Mesendoderm (in vitro differentiated cells): Measurements from ENCODE around the gene SMAP1.
"Not testable (repeated sequence)": the region's sequence is repeated elsewhere in the genome, so short reads cannot be mapped to it uniquely, and the experiment has no call there.

Source experiments
- DNase-seq: peaks from one replicate; pipeline ENCODE4 v3.0.0; 2013
- H2AK5ac ChIP-seq: 2 replicates; pipeline ENCODE4 v1.6.1; 2013; ENCODE audit warnings: low read length, inconsistent platforms
- H2BK120ac ChIP-seq: 2 replicates; pipeline ENCODE4 v1.6.1; 2013; ENCODE audit warnings: low read depth, mild to moderate bottlenecking, low read length, moderate library complexity, mixed read lengths
- H2BK15ac ChIP-seq: replicated peaks from 2 replicates; pipeline ENCODE4 v1.6.1; 2013; ENCODE audit warnings: low read depth, mild to moderate bottlenecking, moderate library complexity
- H2BK5ac ChIP-seq: 2 replicates; pipeline ENCODE4 v1.6.1; 2013; ENCODE audit warnings: low read length, inconsistent platforms
- H3K18ac ChIP-seq: 2 replicates; pipeline ENCODE4 v1.6.1; 2013; ENCODE audit warnings: mild to moderate bottlenecking, low read length, mixed read lengths
- H3K23ac ChIP-seq: one replicate; pipeline ENCODE4 v1.6.1; 2013; ENCODE audit warnings: low read length
- H3K27ac ChIP-seq: 2 replicates; pipeline ENCODE4 v1.5.1; 2013; ENCODE audit warnings: low read depth, mild to moderate bottlenecking, inconsistent platforms, low read length, moderate library complexity
- H3K27me3 ChIP-seq: 2 replicates; pipeline ENCODE4 v1.6.1; 2013; ENCODE audit warnings: low read length, control low read depth, mild to moderate bottlenecking, inconsistent platforms; ENCODE audit not compliant: insufficient read depth, poor library complexity
- H3K36me3 ChIP-seq: 2 replicates; pipeline ENCODE4 v1.6.1; 2013; ENCODE audit warnings: low read length, inconsistent platforms; ENCODE audit not compliant: control insufficient read depth, insufficient read depth
- H3K4ac ChIP-seq: one replicate; pipeline ENCODE4 v1.6.1; 2013; ENCODE audit warnings: low read depth, mild to moderate bottlenecking, low read length, moderate library complexity
- H3K4me1 ChIP-seq: 2 replicates; pipeline ENCODE4 v1.6.1; 2013; ENCODE audit warnings: low read depth, low read length, inconsistent platforms; ENCODE audit not compliant: control insufficient read depth
- H3K4me2 ChIP-seq: 2 replicates; pipeline ENCODE4 v1.6.1; 2013; ENCODE audit warnings: low read length
- H3K4me3 ChIP-seq: 2 replicates; pipeline ENCODE4 v1.5.1; 2013; ENCODE audit warnings: mild to moderate bottlenecking, low read length
- H3K56ac ChIP-seq: one replicate; pipeline ENCODE4 v1.6.1; 2013; ENCODE audit warnings: low read length
- H3K79me1 ChIP-seq: 2 replicates; pipeline ENCODE4 v1.6.1; 2013; ENCODE audit warnings: low read length, inconsistent platforms
- H3K79me2 ChIP-seq: 2 replicates; pipeline ENCODE4 v1.6.1; 2013; ENCODE audit warnings: mild to moderate bottlenecking, low read length; ENCODE audit not compliant: control insufficient read depth, insufficient read depth
- H3K9ac ChIP-seq: 2 replicates; pipeline ENCODE4 v1.6.1; 2013; ENCODE audit warnings: low read length, inconsistent platforms
- H4K5ac ChIP-seq: one replicate; pipeline ENCODE4 v1.6.1; 2013; ENCODE audit warnings: low read length
- H4K8ac ChIP-seq: one replicate; pipeline ENCODE4 v1.6.1; 2013; ENCODE audit warnings: low read depth, mild to moderate bottlenecking, control low read depth, low read length, moderate library complexity
- WGBS: extraction: QIAGEN DNeasy Blood & Tissue Kit; methylation state at CpG from one replicate; pipeline ENCODE4 v1.1.7; 2013; ENCODE audit warnings: low lambda C conversion rate, missing lambda C conversion rate; ENCODE audit not compliant: insufficient coverage; ENCODE audit errors: extremely low coverage; 5-methylcytosine and 5-hydroxymethylcytosine counted together

The SMAP1 gene

GRCh38 chr6:70742462-70742861 lies 74.8 kb downstream of the SMAP1 start:
- not testable (repeated sequence) for H4K8ac ChIP-seq, H2BK5ac ChIP-seq, H3K18ac ChIP-seq, H3K36me3 ChIP-seq, H3K4ac ChIP-seq, H3K27ac ChIP-seq, DNase-seq, H3K79me2 ChIP-seq, H2AK5ac ChIP-seq, H3K56ac ChIP-seq, H3K27me3 ChIP-seq, H3K4me1 ChIP-seq, H2BK120ac ChIP-seq, H4K5ac ChIP-seq, H3K4me3 ChIP-seq, H3K79me1 ChIP-seq, H2BK15ac ChIP-seq, H3K4me2 ChIP-seq, H3K9ac ChIP-seq, H3K23ac ChIP-seq
- WGBS, result no CpG with 5 or more reads among the region's 3 CpGs

GRCh38 chr6:70753870-70754380 lies 86.2 kb downstream of the SMAP1 start:
- H4K8ac ChIP-seq, result no peak overlapping the region
- no peak overlapping the region for H3K56ac ChIP-seq
- H2BK5ac ChIP-seq, result no peak overlapping the region
- no peaks in the 10 kb centered on the region for H3K36me3 ChIP-seq
- H2BK120ac ChIP-seq, result no peak overlapping the region
- WGBS, result no CpG with 5 or more reads among the region's 1 CpG
- no peak overlapping the region for H3K18ac ChIP-seq
- no peak overlapping the region for H3K27ac ChIP-seq
- no peaks in the 10 kb centered on the region for H3K27me3 ChIP-seq
- no peak for DNase-seq
- H3K4me3 ChIP-seq, result no peak overlapping the region
- H2AK5ac ChIP-seq, result no peak overlapping the region
- no peaks in the 10 kb centered on the region for H3K4me1 ChIP-seq
- H2BK15ac ChIP-seq, result no peak overlapping the region
- no peak overlapping the region for H4K5ac ChIP-seq
- no peak overlapping the region for H3K9ac ChIP-seq
- H3K4me2 ChIP-seq, result no peak overlapping the region
- no peak overlapping the region for H3K4ac ChIP-seq
- H3K79me1 ChIP-seq, result no peaks in the 10 kb centered on the region
- no peaks in the 10 kb centered on the region for H3K79me2 ChIP-seq
- H3K23ac ChIP-seq, result no peak overlapping the region

- Histone ChIP-seq H3K36me3 (no peaks in the 10 kb centered on the region), H3K9ac (no peak overlapping the region), H3K4me1 (no peaks in the 10 kb centered on the region), H2BK5ac (no peak overlapping the region), H2BK120ac (no peak overlapping the region), H3K27ac (no peak overlapping the region), H2BK15ac (no peak overlapping the region), H4K5ac (no peak overlapping the region), H2AK5ac (no peak overlapping the region), H3K18ac (no peak overlapping the region), H3K79me2 (no peaks in the 10 kb centered on the region), H3K23ac (no peak overlapping the region), H4K8ac (no peak overlapping the region), H3K56ac (no peak overlapping the region), H3K79me1 (no peaks in the 10 kb centered on the region), H3K4me2 (no peak overlapping the region), H3K4me3 (no peak overlapping the region), H3K27me3 (no peaks in the 10 kb centered on the region), H3K4ac (no peak overlapping the region)
- WGBS, result no CpG with 5 or more reads among the region's 1 CpG
- DNase-seq, result peak; percentile 8
These were observed 91.2 kb downstream of the SMAP1 start for GRCh38 chr6:70758883-70759282.

- Histone ChIP-seq H3K4me1 (no peaks in the 10 kb centered on the region), H2AK5ac (no peak overlapping the region), H3K27ac (no peak overlapping the region), H4K8ac (no peak overlapping the region), H3K4ac (no peak overlapping the region), H3K4me2 (no peak overlapping the region), H3K27me3 (no peaks in the 10 kb centered on the region), H3K23ac (no peak overlapping the region), H4K5ac (no peak overlapping the region), H2BK15ac (no peak overlapping the region), H3K56ac (no peak overlapping the region), H3K18ac (no peak overlapping the region), H2BK5ac (no peak overlapping the region), H3K79me2 (no peaks in the 10 kb centered on the region), H3K9ac (no peak overlapping the region), H3K4me3 (no peak overlapping the region), H3K36me3 (no peaks in the 10 kb centered on the region), H2BK120ac (no peak overlapping the region), H3K79me1 (no peaks in the 10 kb centered on the region)
- DNase-seq, result peak; percentile 23
- WGBS, result no CpG with 5 or more reads among the region's 4 CpGs
These were observed 96.2 kb downstream of the SMAP1 start for GRCh38 chr6:70763754-70764510.

GRCh38 chr6:70764706-70765105 lies 97.0 kb downstream of the SMAP1 start:
- H3K56ac ChIP-seq, result no peak overlapping the region
- H2BK120ac ChIP-seq, result no peak overlapping the region
- H3K36me3 ChIP-seq, result no peaks in the 10 kb centered on the region
- H3K4me3 ChIP-seq, result no peak overlapping the region
- H3K4me1 ChIP-seq, result no peaks in the 10 kb centered on the region
- no peak overlapping the region for H2BK15ac ChIP-seq
- H3K4ac ChIP-seq, result no peak overlapping the region
- H2BK5ac ChIP-seq, result no peak overlapping the region
- no peak for DNase-seq
- no peak overlapping the region for H4K5ac ChIP-seq
- H3K9ac ChIP-seq, result no peak overlapping the region
- no peak overlapping the region for H3K18ac ChIP-seq
- H4K8ac ChIP-seq, result no peak overlapping the region
- WGBS, result no CpG with 5 or more reads among the region's 4 CpGs
- H3K27ac ChIP-seq, result no peak overlapping the region
- H3K79me2 ChIP-seq, result no peaks in the 10 kb centered on the region
- H2AK5ac ChIP-seq, result no peak overlapping the region
- H3K4me2 ChIP-seq, result no peak overlapping the region
- H3K27me3 ChIP-seq, result no peaks in the 10 kb centered on the region
- H3K79me1 ChIP-seq, result no peaks in the 10 kb centered on the region
- no peak overlapping the region for H3K23ac ChIP-seq

GRCh38 chr6:70771351-70771750 lies 103.7 kb downstream of the SMAP1 start:
- WGBS, result no CpG with 5 or more reads among the region's 19 CpGs
- H2AK5ac ChIP-seq, H3K79me1 ChIP-seq, H3K9ac ChIP-seq, H4K5ac ChIP-seq, H4K8ac ChIP-seq, H3K36me3 ChIP-seq, H3K4me1 ChIP-seq, H2BK120ac ChIP-seq, H3K18ac ChIP-seq, H3K79me2 ChIP-seq, H3K4me3 ChIP-seq, H3K23ac ChIP-seq, H3K27me3 ChIP-seq, H3K27ac ChIP-seq, H2BK15ac ChIP-seq, H3K4ac ChIP-seq, DNase-seq, H2BK5ac ChIP-seq, H3K4me2 ChIP-seq, H3K56ac ChIP-seq: not testable (repeated sequence)
